Measurements from ENCODE around the gene TCTN2.

GRCh38 chr12:123671876-123672275 lies 963 bp downstream of the TCTN2 start:
- TF ChIP-seq CTCF (IDR thresholded peaks at IDR 0.05) (no peak), EZH2 (IDR thresholded peaks at IDR 0.05; ENCODE audit: borderline replicate concordance, insufficient read depth, low read depth, low read length, poor library complexity, severe bottlenecking) (no peak)
